IMR-90 (cell line): Measurements from ENCODE around the gene CTNNA2. TPM values are rescaled to one million over a fixed set of nuclear protein-coding genes. Genes with fewer than 3 reads are reported as not detected.

Source experiments
- ATAC-seq: fragments of 200-7000 bp; cut with Tn5 transposase; 2 replicates; pipeline ENCODE4 v1.9.1; 2020; ENCODE audit warnings: low read depth, mild to moderate bottlenecking, moderate library complexity
- BruUV-seq: library from RNA; stranded (reverse); fragments of 400-500 nt; replicated peaks from 2 replicates; lab custom pipeline; 2021; lab: Mats Ljungman, UMichigan
- CTCF ChIA-PET: fragments of 300-600 bp; formaldehyde crosslinking; extraction: SDS; loops from one replicate; lab custom pipeline; 2021; ENCODE audit warnings: antibody characterized with exemption; lab: Yijun Ruan, JAX
- POLR2A ChIA-PET: fragments of 300-600 bp; sonication (Branson Sonifier 250); formaldehyde crosslinking; loops from one replicate; lab custom pipeline; 2022; ENCODE audit warnings: antibody characterized with exemption; ENCODE audit not compliant: unreplicated experiment; lab: Charles Lee
- DNase-seq: peaks from one replicate; pipeline ENCODE4 v3.0.0; 2013
- H2AFZ ChIP-seq: replicated peaks from 2 replicates; pipeline ENCODE3; 2013; ENCODE audit warnings: low read length, mild to moderate bottlenecking; ENCODE audit not compliant: poor library complexity
- H2AK5ac ChIP-seq: 2 replicates; pipeline ENCODE4 v1.6.1; 2013; ENCODE audit warnings: low read depth, low read length, inconsistent platforms
- H2AK9ac ChIP-seq: replicated peaks from 2 replicates; pipeline ENCODE3; 2013; ENCODE audit warnings: mild to moderate bottlenecking, low read depth, low read length, moderate library complexity; ENCODE audit not compliant: poor library complexity
- H2BK120ac ChIP-seq: 2 replicates; pipeline ENCODE4 v1.6.1; 2013; ENCODE audit warnings: low read depth, low read length, inconsistent platforms
- H2BK15ac ChIP-seq: 3 replicates; pipeline ENCODE4 v1.6.1; 2013; ENCODE audit warnings: low read depth, low read length, inconsistent platforms
- H2BK20ac ChIP-seq: 2 replicates; pipeline ENCODE4 v1.6.1; 2013; ENCODE audit warnings: low read depth, mild to moderate bottlenecking, inconsistent platforms, low read length, moderate library complexity
- H2BK5ac ChIP-seq: 2 replicates; pipeline ENCODE4 v1.6.1; 2013; ENCODE audit warnings: mild to moderate bottlenecking, low read depth, low read length, inconsistent platforms; ENCODE audit not compliant: poor library complexity, severe bottlenecking
- H3K14ac ChIP-seq: replicated peaks from 2 replicates; pipeline ENCODE4 v1.6.1; 2013; ENCODE audit warnings: low read depth, low read length, inconsistent platforms
- H3K18ac ChIP-seq: 2 replicates; pipeline ENCODE4 v1.6.1; 2013; ENCODE audit warnings: low read depth, low read length, control low read depth
- H3K23ac ChIP-seq: 2 replicates; pipeline ENCODE4 v1.6.1; 2013; ENCODE audit warnings: low read depth, low read length, inconsistent platforms
- H3K27ac ChIP-seq: 2 replicates; pipeline ENCODE4 v1.5.1; 2013; ENCODE audit warnings: mild to moderate bottlenecking, control low read depth, low read length; ENCODE audit not compliant: insufficient read depth
- H3K27me3 ChIP-seq: 2 replicates; pipeline ENCODE4 v1.6.1; 2013; ENCODE audit warnings: low read length; ENCODE audit not compliant: control insufficient read depth, insufficient read depth
- H3K36me3 ChIP-seq: 2 replicates; pipeline ENCODE4 v1.6.1; 2013; ENCODE audit warnings: low read length, mixed read lengths; ENCODE audit not compliant: control insufficient read depth, insufficient read depth
- H3K4ac ChIP-seq: 2 replicates; pipeline ENCODE4 v1.6.1; 2013; ENCODE audit warnings: low read depth, low read length, inconsistent platforms
- H3K4me1 ChIP-seq: 2 replicates; pipeline ENCODE4 v1.6.1; 2013; ENCODE audit warnings: low read length, mixed read lengths; ENCODE audit not compliant: control insufficient read depth, insufficient read depth
- H3K4me2 ChIP-seq: 2 replicates; pipeline ENCODE4 v1.6.1; 2013; ENCODE audit warnings: low read depth, mild to moderate bottlenecking, control low read depth, low read length, moderate library complexity
- H3K4me3 ChIP-seq: 2 replicates; pipeline ENCODE4 v1.5.1; 2013; ENCODE audit warnings: low read depth, mild to moderate bottlenecking, control low read depth, low read length, moderate library complexity; ENCODE audit not compliant: insufficient read depth
- H3K56ac ChIP-seq: 2 replicates; pipeline ENCODE4 v1.6.1; 2013; ENCODE audit warnings: low read length, inconsistent platforms; ENCODE audit not compliant: insufficient read depth; ENCODE audit errors: extremely low read depth
- H3K79me1 ChIP-seq, 2 experiments: 2 replicates each; pipeline ENCODE4 v1.6.1; 2013; ENCODE audit warnings: low read length in 2 of 2, inconsistent platforms in 1 of 2, low read depth in 1 of 2
- H3K9ac ChIP-seq: 2 replicates; pipeline ENCODE4 v1.6.1; 2013; ENCODE audit warnings: low read depth, low read length, control low read depth
- H3K9me1 ChIP-seq: 2 replicates; pipeline ENCODE4 v1.6.1; 2013; ENCODE audit warnings: low read length, inconsistent platforms; ENCODE audit not compliant: insufficient read depth
- H3K9me3 ChIP-seq: 2 replicates; pipeline ENCODE4 v1.6.1; 2013; ENCODE audit warnings: low read length; ENCODE audit not compliant: control insufficient read depth, insufficient read depth
- H4K20me1 ChIP-seq: 2 replicates; pipeline ENCODE4 v1.6.1; 2013; ENCODE audit warnings: low read length, inconsistent platforms; ENCODE audit not compliant: insufficient read depth
- H4K5ac ChIP-seq: 2 replicates; pipeline ENCODE4 v1.6.1; 2013; ENCODE audit warnings: mild to moderate bottlenecking, low read depth, low read length, control low read depth
- H4K8ac ChIP-seq, 2 experiments: 2 replicates each; pipeline ENCODE4 v1.6.1; 2013; ENCODE audit warnings: low read depth in 2 of 2, low read length in 2 of 2, control low read depth in 1 of 2, inconsistent platforms in 1 of 2
- H4K91ac ChIP-seq: 2 replicates; pipeline ENCODE4 v1.6.1; 2013; ENCODE audit warnings: low read depth, low read length, inconsistent platforms; ENCODE audit not compliant: insufficient read depth
- BHLHE40 ChIP-seq: fragments of 150-350 bp; IDR thresholded peaks from 2 replicates; pipeline ENCODE4 v1.6.1; 2016; ENCODE audit warnings: mild to moderate bottlenecking, low read depth, low read length
- CEBPB ChIP-seq: IDR thresholded peaks from 2 replicates; pipeline ENCODE4 v1.6.1; 2012; ENCODE audit warnings: low read depth, low read length, improper control_type of control experiment
- CHD1 ChIP-seq: IDR thresholded peaks from 2 replicates; pipeline ENCODE4 v1.6.1; 2012; ENCODE audit warnings: low read depth, low read length, improper control_type of control experiment
- CTCF ChIP-seq: conservative IDR thresholded peaks from 2 replicates; pipeline ENCODE4 v1.5.1; 2012; ENCODE audit warnings: mild to moderate bottlenecking, low read depth, low read length, improper control_type of control experiment
- ELK1 ChIP-seq: fragments of 150-350 bp; IDR thresholded peaks from 2 replicates; pipeline ENCODE4 v1.6.1; 2016; ENCODE audit warnings: low read depth, mild to moderate bottlenecking, low read length, moderate library complexity, borderline replicate concordance
- FOS ChIP-seq: fragments of 150-350 bp; IDR thresholded peaks from 2 replicates; pipeline ENCODE4 v1.6.1; 2016; ENCODE audit warnings: low read depth, low read length
- MAFK ChIP-seq: IDR thresholded peaks from 2 replicates; pipeline ENCODE4 v1.6.1; 2012; ENCODE audit warnings: low read depth, low read length, improper control_type of control experiment
- MAZ ChIP-seq: IDR thresholded peaks from 2 replicates; pipeline ENCODE4 v1.6.1; 2012; ENCODE audit warnings: low read depth, mild to moderate bottlenecking, low read length, improper control_type of control experiment, moderate library complexity, borderline replicate concordance
- MXI1 ChIP-seq: IDR thresholded peaks from 2 replicates; pipeline ENCODE4 v1.6.1; 2012; ENCODE audit warnings: low read depth, mild to moderate bottlenecking, low read length, moderate library complexity, borderline replicate concordance
- NFE2L2 ChIP-seq: fragments of 150-350 bp; IDR thresholded peaks from 2 replicates; pipeline ENCODE4 v1.6.1; 2016; ENCODE audit warnings: low read depth, mild to moderate bottlenecking, low read length
- POLR2A ChIP-seq: IDR thresholded peaks from 2 replicates; pipeline ENCODE4 v1.6.1; 2012; ENCODE audit warnings: mild to moderate bottlenecking, low read depth, low read length
- RAD21 ChIP-seq: IDR thresholded peaks from 2 replicates; pipeline ENCODE4 v1.6.1; 2012; ENCODE audit warnings: low read length, improper control_type of control experiment
- RCOR1 ChIP-seq: IDR thresholded peaks from 2 replicates; pipeline ENCODE4 v1.6.1; 2012; ENCODE audit warnings: mild to moderate bottlenecking, low read length, improper control_type of control experiment; ENCODE audit not compliant: insufficient replicate concordance
- RFX5 ChIP-seq: IDR thresholded peaks from 2 replicates; pipeline ENCODE4 v1.8.0; 2012; ENCODE audit warnings: low read depth, mild to moderate bottlenecking, low read length, moderate library complexity
- SMC3 ChIP-seq: fragments of 150-350 bp; IDR thresholded peaks from 2 replicates; pipeline ENCODE4 v1.6.1; 2016; ENCODE audit warnings: low read depth, mild to moderate bottlenecking, antibody characterized with exemption, low read length, moderate library complexity
- USF2 ChIP-seq: fragments of 150-350 bp; IDR thresholded peaks from 2 replicates; pipeline ENCODE4 v1.6.1; 2017; ENCODE audit warnings: mild to moderate bottlenecking, antibody characterized with exemption, low read length, low read depth
- WGBS, 2 experiments: methylation state at CpG; one replicate each; pipeline versions ENCODE4 v1.1.5 to v1.1.7; 2013; ENCODE audit warnings: missing lambda C conversion rate in 2 of 2; ENCODE audit not compliant: insufficient read length in 1 of 2; ENCODE audit errors: extremely low coverage in 2 of 2; 5-methylcytosine and 5-hydroxymethylcytosine counted together
- dilution Hi-C: fragments of 300-500 bp; cut with HindIII; formaldehyde crosslinking; loops from one replicate; pipeline ENCODE4 v1.14.3; 2018; ENCODE audit warnings: low sequenced_read_pairs; ENCODE audit not compliant: unreplicated experiment
- in situ Hi-C: fragments of 300-500 bp; cut with MboI; formaldehyde crosslinking; loops from 3 replicates; pipeline ENCODE4 v1.14.3; 2019; ENCODE audit warnings: low sequenced_read_pairs, inconsistent platforms, mixed read lengths
- intact Hi-C: fragments of 100-400 bp; cut with micrococcal nuclease; formaldehyde crosslinking; loops from 2 replicates; pipeline ENCODE4 v1.10.0; 2022
- polyA plus RNA-seq, 3 experiments: library from polyadenylated mRNA; depleted of rRNA; stranded (reverse); fragments of >200 nt; gene quantifications; 2 replicates each; pipeline ENCODE4 v1.2.3, GENCODE V29; 2012; ENCODE audit warnings: low replicate concordance in 1 of 3
- total RNA-seq: library from RNA; depleted of rRNA; stranded (reverse); fragments of >200 nt; gene quantifications from 2 replicates; pipeline ENCODE4 v1.2.3, GENCODE V29; 2012

The CTNNA2 gene
- total and polyA plus RNA-seq, 2 of the 4 experiments (the other 2 are of a cell fraction): not detected

GRCh38 chr2:79876430-79876829 lies 363.6 kb downstream of the CTNNA2 start:
- Histone ChIP-seq H4K5ac (no peak overlapping the region), H3K27me3 (no peaks in the 10 kb centered on the region), H3K27ac (no peak overlapping the region), H3K4me1 (no peaks in the 10 kb centered on the region), H3K4ac (no peak overlapping the region), H2BK20ac (no peak overlapping the region), H3K9ac (no peak overlapping the region), H2AK5ac (no peak overlapping the region), H2AK9ac (no peak overlapping the region), H2BK5ac (no peak overlapping the region), H3K36me3 (no peaks in the 10 kb centered on the region), H3K79me1 (no peaks in the 10 kb centered on the region), H3K18ac (no peak overlapping the region), H2BK120ac (no peak overlapping the region), H3K4me3 (no peak overlapping the region), H4K91ac (no peak overlapping the region), H3K9me1 (no peaks in the 10 kb centered on the region), H2AFZ (no peak overlapping the region), H3K23ac (no peak overlapping the region), H3K14ac (no peak overlapping the region), H2BK15ac (no peak overlapping the region), H4K8ac (no peak overlapping the region), H3K56ac (no peak overlapping the region), H4K20me1 (no peaks in the 10 kb centered on the region), H3K4me2 (no peak overlapping the region), H3K9me3 (no peaks in the 10 kb centered on the region)
- in situ Hi-C loops: no loop called here
- WGBS, 2 experiments: no CpG with 5 or more reads among the region's 3 CpGs
- ChIA-PET POLR2A (no interaction called here), CTCF (interaction anchor here (0.5 kb wide), 1 partner anchor 9 kb away, joined by 3 read pairs; no protein-coding TSS in a partner anchor)
- intact Hi-C loops: no loop called here
- ATAC-seq (0 out of 2 replicates have a peak, but pooled peaks have one; percentile 24), DNase-seq (peak; percentile 2)
- dilution Hi-C loops: no loop called here
- no TSS peak for BruUV-seq
- TF ChIP-seq NFE2L2 (no peak), SMC3 (peak; percentile 11; the same call in 1 of the 2 replicates), CHD1 (no peak), RAD21 (peak; percentile 30), POLR2A (no peak), CEBPB (no peak), BHLHE40 (no peak), MXI1 (no peak), RCOR1 (no peak), USF2 (no peak), ELK1 (no peak), FOS (no peak), MAFK (no peak), MAZ (no peak), RFX5 (no peak), CTCF (peak; percentile 27)
